ENCODE results near the gene KHDRBS2.
"Not testable (repeated sequence)": the region's sequence is repeated elsewhere in the genome, so short reads cannot be mapped to it uniquely, and the experiment has no call there.

KHDRBS2 gene

DNA sequence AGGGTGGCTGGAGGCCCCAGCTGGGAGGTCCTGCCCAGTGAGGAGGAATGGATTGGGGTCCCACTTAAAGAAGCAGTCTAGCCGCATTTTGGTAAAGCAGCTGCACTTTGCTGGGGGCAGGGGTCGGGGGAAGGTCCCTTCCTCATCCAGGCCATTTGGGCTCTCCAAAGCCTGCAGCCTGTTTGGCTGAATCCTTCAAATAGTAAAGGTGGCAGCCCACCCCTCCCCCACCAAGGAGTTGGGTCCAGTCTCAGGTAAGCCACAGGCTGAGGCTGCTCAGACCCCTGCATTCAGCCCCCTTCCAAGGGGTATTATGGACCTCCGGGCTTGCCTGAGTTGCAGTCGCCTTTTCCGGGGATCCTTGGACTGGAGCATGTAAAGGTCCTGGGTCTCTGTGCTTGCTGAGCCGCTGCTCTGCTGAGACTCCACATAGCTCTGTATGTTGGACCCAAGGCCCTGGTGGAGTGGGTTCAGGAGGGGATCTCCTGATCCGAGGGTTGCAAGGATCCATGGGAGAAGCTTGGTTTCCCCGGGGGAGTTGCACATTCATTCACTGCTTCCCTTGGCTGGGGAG, 417.4 kb downstream of the KHDRBS2 start:
- DNase-seq (ENCODE audit: low read depth in 2 of 2) = no peak

DNA sequence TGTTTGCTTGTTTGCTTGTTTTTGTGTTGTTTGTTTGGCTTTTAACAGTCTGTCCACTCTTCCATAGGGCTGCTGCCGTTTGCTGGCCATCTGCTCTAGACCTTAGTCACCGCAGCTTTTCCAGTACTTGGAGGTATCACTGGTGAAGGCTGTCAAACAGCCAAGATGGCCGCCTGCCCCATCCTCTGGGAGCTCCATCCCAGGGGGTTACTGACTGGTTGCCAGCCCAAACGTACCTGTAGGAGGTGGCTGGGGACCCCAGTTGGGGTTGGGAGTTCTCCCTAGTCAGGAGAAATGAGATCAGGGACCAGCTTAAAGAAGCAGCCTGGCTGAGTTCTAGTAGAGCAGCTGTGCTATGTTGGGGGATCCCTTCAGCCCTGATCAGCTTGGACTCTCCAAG, 418.4 kb downstream of the KHDRBS2 start:
- DNase-seq (ENCODE audit: low read depth in 2 of 2) = no peak

- no peak for DNase-seq (ENCODE audit: low read depth in 2 of 2)
Measured at GRCh38 chr6:61857541-61857940, 428.5 kb downstream of the KHDRBS2 start.

DNA sequence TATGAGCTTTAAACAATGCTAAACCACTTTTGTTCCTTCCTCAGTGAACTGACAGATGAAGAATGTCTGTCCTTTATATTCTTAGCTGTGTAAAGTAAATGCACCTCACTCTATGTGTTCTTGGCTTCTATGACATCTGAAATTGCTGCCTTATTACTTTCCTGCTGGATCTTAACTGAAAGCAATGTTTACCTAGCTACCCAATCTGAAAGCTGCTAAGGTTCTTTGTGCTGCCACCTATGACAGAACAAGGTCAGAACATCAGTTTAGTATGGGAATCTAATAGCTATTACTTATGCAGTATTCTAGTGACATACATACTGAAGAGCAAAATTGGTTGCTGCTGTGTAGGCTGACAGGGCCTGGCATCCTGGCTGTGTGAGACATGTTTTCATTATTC, 444.1 kb downstream of the KHDRBS2 start:
- DNase-seq (ENCODE audit: low read depth in 2 of 2) = no peak

- no peak for DNase-seq (ENCODE audit: low read depth in 2 of 2)
Measured at GRCh38 chr6:61835237-61835636, 450.8 kb downstream of the KHDRBS2 start.

- no peak for DNase-seq (ENCODE audit: low read depth in 2 of 2)
Measured at GRCh38 chr6:61833176-61833755, 452.8 kb downstream of the KHDRBS2 start.

DNA sequence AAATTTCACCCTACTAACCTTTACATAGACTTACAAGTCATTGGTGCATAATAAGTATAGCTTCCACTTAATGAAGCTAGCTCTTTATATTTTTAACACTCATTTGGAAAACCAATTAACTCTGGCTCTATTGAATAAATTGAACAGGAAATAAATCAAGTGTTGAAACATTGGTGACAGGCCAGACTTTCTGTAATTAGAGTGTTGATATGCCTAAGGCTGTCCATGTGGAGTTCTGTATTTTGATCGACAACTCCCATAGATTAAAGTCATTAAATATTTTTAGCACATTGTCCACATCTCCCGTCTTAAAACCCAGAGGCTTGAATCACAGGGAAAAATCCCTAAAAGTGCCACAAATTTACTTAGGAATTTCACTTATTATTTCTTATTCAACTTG, 468.3 kb downstream of the KHDRBS2 start:
- no peak for DNase-seq (ENCODE audit: low read depth in 2 of 2)

GRCh38 chr6:61810047-61810446, 476.0 kb downstream of the KHDRBS2 start:
- DNase-seq (ENCODE audit: low read depth in 2 of 2) = no peak

GRCh38 chr6:61809004-61809595, 476.9 kb downstream of the KHDRBS2 start:
- DNase-seq (ENCODE audit: low read depth in 2 of 2) = no peak

- DNase-seq (ENCODE audit: low read depth in 2 of 2) = no peak
Measured at GRCh38 chr6:61787998-61788397, 498.0 kb downstream of the KHDRBS2 start.

GRCh38 chr6:61769446-61769845, 516.6 kb downstream of the KHDRBS2 start:
- DNase-seq (ENCODE audit: low read depth in 2 of 2) = not testable (repeated sequence)

DNA sequence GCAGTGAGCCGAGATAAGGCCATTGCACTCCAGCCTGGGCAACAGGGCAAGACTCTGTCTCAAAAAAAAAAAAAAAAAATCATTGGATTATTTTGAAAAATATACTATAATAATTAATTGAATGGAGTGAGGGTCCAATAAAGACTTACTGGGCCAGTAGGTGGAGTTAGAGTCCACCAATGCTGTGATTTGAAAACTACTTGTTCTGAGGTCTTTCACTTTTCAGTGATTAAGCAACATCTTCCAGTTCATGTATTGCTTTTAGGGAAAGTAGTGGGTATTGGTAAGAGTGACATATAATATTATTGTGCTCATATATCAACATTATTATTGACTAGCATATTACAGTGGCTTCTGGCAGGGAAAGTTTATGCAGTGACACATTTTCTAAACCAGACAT, 530.3 kb downstream of the KHDRBS2 start:
- DNase-seq (ENCODE audit: low read depth in 2 of 2) = no peak

DNA sequence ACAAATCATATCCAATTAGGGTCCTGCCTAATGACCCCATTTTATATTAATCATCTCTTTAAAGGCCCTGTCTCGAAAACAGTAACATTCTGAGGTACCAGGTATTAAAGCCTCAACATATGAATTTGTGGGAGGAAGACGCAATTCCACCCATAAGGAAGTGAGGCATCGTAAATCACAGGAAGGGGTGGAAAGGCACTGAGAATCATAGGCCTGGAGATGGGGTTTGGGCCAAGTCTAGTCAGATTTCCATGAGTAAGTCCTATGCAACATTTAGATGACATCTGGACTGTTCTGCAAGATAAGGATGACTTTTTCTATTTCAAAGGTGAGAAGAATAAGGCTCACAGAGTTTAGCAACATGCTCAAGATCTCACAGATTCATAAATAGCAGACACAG, 534.0 kb downstream of the KHDRBS2 start:
- DNase-seq (ENCODE audit: low read depth in 2 of 2) = no peak

GRCh38 chr6:61745994-61746393, 540.0 kb downstream of the KHDRBS2 start:
- no peak for DNase-seq (ENCODE audit: low read depth in 2 of 2)

DNA sequence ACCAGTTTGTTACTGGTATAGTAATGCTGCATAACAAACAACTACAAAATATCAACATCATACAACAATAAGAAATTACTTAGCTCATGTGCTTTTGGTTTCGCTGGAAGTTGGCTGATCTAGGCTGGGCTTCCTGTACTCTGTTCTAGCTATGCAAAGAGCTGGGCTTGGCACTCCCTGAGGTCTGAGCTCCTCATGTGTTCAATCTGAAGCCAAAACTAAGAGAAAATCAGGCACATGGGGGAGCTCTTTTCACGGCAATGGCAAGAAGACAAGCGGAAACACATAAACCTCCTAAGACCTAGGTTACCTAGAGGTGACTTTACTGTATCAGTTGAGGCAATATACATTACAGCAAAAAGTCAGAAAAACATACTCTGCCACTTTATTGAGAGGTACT, 574.2 kb downstream of the KHDRBS2 start:
- no peak for DNase-seq (ENCODE audit: low read depth in 2 of 2)

DNA sequence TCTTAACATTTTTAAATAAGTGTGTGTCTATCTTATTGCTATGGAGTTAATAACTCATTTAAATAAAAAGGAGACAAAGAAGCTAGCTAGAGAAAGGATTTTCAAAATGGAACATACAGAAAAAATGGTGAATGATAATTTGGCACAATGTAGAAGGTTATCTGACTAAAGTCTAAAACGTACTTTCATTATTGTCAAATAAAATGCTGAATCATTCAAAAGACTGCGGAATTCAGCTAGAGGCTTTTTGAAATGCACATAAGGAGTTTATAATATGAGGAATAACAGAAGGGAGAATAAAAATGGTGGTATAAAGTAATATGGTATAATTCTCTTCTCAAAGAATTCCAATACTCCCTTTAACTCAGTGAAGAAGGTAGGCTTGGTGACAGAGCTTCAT, 597.9 kb downstream of the KHDRBS2 start:
- no peak for DNase-seq (ENCODE audit: low read depth in 2 of 2)

DNA sequence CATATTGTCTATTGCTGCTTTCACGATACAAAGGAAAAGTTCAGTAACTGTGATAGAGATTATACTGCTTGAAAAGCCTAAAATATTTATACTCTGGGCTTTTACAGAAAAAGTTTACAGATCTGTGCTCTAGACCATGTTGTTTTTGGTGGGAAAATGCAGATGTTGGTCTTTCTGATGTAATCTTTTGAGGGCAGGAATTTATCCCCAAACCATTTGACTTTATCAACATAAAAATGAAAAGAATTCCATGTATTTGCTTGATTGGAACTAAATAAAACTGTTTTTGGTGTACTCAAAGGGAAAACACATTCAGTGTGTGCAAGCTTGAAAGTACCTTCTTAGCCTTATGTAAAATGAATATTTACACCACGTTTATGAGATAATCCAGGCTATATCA, 603.5 kb downstream of the KHDRBS2 start:
- DNase-seq (ENCODE audit: low read depth in 2 of 2) = no peak

DNA sequence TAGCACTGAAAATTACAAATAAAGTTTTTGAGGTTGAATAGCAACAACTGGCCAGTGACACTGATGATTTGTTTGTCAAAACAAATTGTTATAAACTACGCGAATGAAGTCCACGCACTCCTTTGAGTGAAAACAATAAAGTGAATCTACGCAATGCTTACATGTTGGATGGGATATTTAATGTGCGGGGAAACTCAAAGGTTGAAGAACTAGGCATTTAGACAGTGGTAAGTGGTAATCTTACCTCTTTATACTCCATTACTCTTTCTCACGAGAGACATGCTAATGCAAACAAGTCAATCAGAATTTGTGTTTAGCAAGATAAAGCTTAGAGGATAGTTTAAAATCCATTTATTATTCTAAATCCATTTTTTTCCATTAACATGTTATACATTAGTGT, 606.4 kb downstream of the KHDRBS2 start:
- no peak for DNase-seq (ENCODE audit: low read depth in 2 of 2)

- DNase-seq (ENCODE audit: low read depth in 2 of 2) = no peak
Measured at GRCh38 chr6:61675734-61676133, 610.3 kb downstream of the KHDRBS2 start.

DNA sequence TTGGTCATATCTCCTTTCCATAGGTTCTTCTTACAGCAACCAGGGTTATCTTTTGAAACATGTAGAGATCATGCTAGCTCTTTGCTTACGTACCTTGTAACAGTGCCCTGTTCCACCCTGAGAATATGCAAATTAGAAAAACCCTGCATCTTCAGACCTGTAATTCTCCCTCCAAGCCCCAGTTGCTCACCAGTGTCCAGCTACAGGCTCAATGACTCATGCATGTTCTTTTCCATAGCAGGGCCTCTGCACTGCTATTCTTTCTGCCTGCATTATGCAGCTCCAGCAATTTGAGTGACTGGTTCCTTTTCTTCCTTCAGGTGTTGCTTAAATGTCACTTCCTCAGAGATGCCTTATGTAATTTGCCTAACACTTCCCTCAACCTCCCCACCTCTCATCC, 636.2 kb downstream of the KHDRBS2 start:
- no peak for DNase-seq (ENCODE audit: low read depth in 2 of 2)

GRCh38 chr6:61640463-61640862, 645.6 kb downstream of the KHDRBS2 start:
- no peak for DNase-seq (ENCODE audit: low read depth in 2 of 2)
